PFSK-1 (cell line): ENCODE data around the gene DNAJB5.

Experiments
- FOXP2 ChIP-seq: optimal IDR thresholded peaks from 2 replicates; pipeline ENCODE3; 2011; ENCODE audit warnings: borderline replicate concordance, control low read depth, inconsistent platforms; ENCODE audit not compliant: insufficient read depth; ENCODE audit errors: extremely low read length, extremely low read depth
- POLR2AphosphoS5 ChIP-seq: IDR thresholded peaks from 2 replicates; pipeline ENCODE4 v1.6.1; 2012; ENCODE audit warnings: low read depth, mild to moderate bottlenecking, control low read depth, low read length, moderate library complexity
- SIN3A ChIP-seq: IDR thresholded peaks from 2 replicates; pipeline ENCODE4 v1.6.1; 2012; ENCODE audit warnings: mild to moderate bottlenecking, low read length, moderate library complexity, borderline replicate concordance; ENCODE audit not compliant: insufficient read depth
- TAF1 ChIP-seq: IDR thresholded peaks from 2 replicates; pipeline ENCODE4 v1.6.1; 2012; ENCODE audit warnings: low read length, control low read depth, borderline replicate concordance; ENCODE audit not compliant: insufficient read depth
- TF ChIP-seq, protein P1 (sequence below), 2 experiments: IDR thresholded peaks; 2 replicates each; pipeline versions ENCODE4 v1.6.1 to v1.8.0; 2011 to 2012; ENCODE audit warnings: low read depth in 2 of 2, low read length in 2 of 2, control low read depth in 1 of 2, inconsistent platforms in 1 of 2, mild to moderate bottlenecking in 1 of 2, moderate library complexity in 1 of 2; ENCODE audit not compliant: insufficient read depth in 1 of 2

DNAJB5 gene

DNA sequence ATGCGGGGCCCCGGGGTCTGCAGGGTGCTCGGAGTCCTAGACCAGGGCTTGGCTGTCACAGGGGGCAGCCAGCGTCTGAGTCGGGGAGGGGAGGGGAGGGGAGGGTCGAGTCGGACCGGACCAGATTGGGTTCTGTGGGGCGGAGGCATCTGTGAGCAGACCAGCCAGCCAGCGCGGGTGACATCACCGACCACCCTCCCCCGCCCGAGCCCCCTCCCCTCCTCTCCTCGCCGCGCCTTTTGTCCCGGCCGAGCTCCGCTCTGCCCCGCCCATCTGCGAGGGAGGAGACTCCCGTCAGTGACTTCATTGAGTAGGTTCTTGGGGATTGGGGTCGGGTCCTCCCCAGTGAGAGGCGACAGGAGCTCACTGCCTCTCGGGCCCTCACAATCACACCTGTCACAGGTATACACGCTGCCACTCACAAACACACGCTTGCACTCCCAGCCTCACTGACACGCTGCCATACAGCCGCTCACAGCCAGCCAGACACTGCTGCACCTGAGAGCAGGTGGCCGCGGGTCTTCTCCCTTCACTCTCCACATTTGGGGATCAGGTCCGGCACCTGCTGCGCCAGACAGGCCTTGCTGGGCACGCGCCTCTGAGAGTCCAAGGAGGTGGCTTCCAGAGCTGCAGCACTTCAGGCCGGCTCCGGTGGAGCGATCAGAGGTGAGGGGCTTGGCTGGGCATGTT, 546 bp downstream of the DNAJB5 start:
- TF ChIP-seq TAF1 (no peak), FOXP2 (no peak), SIN3A (no peak), POLR2AphosphoS5 (no peak)
- TF ChIP-seq, protein P1, sequence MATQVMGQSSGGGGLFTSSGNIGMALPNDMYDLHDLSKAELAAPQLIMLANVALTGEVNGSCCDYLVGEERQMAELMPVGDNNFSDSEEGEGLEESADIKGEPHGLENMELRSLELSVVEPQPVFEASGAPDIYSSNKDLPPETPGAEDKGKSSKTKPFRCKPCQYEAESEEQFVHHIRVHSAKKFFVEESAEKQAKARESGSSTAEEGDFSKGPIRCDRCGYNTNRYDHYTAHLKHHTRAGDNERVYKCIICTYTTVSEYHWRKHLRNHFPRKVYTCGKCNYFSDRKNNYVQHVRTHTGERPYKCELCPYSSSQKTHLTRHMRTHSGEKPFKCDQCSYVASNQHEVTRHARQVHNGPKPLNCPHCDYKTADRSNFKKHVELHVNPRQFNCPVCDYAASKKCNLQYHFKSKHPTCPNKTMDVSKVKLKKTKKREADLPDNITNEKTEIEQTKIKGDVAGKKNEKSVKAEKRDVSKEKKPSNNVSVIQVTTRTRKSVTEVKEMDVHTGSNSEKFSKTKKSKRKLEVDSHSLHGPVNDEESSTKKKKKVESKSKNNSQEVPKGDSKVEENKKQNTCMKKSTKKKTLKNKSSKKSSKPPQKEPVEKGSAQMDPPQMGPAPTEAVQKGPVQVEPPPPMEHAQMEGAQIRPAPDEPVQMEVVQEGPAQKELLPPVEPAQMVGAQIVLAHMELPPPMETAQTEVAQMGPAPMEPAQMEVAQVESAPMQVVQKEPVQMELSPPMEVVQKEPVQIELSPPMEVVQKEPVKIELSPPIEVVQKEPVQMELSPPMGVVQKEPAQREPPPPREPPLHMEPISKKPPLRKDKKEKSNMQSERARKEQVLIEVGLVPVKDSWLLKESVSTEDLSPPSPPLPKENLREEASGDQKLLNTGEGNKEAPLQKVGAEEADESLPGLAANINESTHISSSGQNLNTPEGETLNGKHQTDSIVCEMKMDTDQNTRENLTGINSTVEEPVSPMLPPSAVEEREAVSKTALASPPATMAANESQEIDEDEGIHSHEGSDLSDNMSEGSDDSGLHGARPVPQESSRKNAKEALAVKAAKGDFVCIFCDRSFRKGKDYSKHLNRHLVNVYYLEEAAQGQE (IDR thresholded peaks at IDR 0.05; ENCODE audit: insufficient read depth in 1 of 2, low read depth in 2 of 2, low read length in 2 of 2): no peak

DNA sequence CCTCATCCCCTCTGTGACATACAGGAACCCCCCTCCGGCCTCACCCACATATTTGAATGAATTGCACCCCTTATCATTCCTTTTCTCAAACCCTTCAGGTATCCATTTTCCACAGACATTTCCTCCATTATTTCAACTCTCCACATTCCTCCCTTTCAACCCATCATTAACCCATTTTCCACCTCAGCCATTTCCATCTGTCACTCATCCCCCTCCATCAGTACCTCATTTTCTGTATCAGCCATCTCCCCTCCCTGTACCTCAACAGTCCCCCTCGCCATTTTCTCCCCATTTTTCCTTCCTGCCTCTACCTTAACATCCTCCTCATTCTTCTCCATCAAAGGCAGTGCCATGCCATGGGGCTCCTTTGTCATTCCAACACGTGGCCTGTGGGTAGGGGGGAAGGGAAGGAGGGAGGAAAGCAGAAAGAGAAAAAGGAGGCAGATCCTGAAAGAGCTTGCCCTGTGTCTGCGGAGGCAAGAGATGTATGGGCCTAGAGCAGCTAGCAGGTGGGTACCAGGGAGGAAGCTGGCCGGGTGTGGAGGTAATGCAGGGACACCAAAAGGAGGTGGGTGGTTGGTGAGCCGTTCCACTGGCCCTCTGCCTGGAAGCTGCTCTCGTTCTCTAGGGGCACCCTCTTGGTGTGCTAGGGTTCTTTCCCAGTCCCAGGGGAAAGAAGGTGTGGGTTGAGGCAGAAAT, 1.5 kb downstream of the DNAJB5 start:
- TF ChIP-seq, protein P1 (IDR thresholded peaks at IDR 0.05; ENCODE audit: insufficient read depth in 1 of 2, low read depth in 2 of 2, low read length in 2 of 2): no peak
- no peak for TF ChIP-seq POLR2AphosphoS5
- no peak for TF ChIP-seq FOXP2
- no peak for TF ChIP-seq TAF1
- no peak for TF ChIP-seq SIN3A

DNA sequence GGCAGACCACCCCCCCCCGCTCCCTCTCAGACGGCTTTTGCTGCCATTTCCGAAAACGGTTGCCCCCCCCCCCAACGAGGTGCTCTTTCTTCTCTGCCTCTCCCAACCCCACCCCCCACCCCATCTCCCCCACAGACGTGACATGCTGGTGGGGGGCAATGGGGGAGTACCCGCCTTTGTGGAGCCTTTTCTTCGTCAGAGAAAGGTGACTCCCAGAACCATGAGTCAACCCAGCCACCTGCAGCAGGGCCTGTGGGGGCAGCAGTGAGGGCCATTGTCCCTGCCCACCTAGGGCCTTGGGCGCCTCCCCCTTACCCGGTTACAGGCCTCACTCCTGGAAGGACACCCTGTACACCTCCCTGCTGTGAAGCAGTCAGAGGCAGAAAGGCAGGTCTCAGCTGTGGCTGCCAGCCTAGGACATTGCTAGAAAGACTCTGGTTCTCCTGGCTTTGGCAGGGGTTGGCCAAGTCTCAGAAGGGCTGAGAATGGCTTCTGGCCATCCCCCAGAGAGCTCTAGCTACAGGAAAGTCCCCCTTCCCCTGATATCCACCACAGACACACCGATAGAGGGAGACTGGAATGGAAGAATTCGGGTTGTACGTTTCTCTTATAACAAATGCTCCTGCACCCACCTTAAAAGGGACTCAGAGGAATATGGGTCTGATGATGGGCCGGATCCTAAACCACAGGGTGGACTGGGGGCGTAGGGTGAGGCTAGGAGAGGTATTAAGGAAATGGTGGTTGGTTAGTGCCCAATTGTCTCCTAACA, 2.2 kb downstream of the DNAJB5 start:
- TF ChIP-seq, protein P1 (IDR thresholded peaks at IDR 0.05; ENCODE audit: insufficient read depth in 1 of 2, low read depth in 2 of 2, low read length in 2 of 2): no peak
- no peak for TF ChIP-seq SIN3A
- no peak for TF ChIP-seq TAF1
- TF ChIP-seq FOXP2: no peak
- no peak for TF ChIP-seq POLR2AphosphoS5

DNA sequence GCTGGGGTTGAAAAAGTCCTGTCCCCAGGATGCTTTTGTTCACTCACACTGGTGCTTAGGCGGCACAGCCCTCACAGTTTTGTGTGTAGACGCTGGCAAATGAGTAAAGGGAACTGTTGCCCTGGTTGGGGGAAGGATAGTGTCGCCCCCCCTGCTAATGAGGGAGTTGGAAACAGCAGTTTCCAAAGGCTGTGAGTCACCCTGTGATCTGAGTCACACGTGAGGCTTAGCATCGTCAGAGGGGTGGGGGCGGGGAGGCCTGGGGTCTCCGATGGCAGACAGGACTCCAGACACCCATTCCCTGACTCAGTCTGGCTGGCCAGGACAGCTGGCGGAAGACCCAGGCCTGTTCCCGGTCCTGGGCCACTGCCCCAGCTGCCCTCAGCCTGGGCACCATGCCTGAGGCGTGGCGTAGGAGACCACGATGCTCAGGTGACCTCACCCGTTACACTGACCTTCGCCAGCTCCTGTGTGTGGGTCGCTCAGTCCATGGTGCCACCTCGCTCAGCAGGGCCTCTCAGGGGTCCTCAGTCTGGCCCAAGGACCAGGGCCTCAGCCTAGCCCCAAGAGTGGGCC, 2.9 kb downstream of the DNAJB5 start:
- TF ChIP-seq SIN3A (no peak), POLR2AphosphoS5 (no peak), TAF1 (no peak), FOXP2 (no peak)
- TF ChIP-seq, protein P1 (IDR thresholded peaks at IDR 0.05; ENCODE audit: insufficient read depth in 1 of 2, low read depth in 2 of 2, low read length in 2 of 2): no peak
